K562 (cell line): ENCODE data around the gene RPUSD1. TPM values are rescaled to one million over a fixed set of nuclear protein-coding genes. Genes with fewer than 3 reads are reported as not detected.
A peak's percentile ranks its signal among the peaks of the same experiment; 100 is the strongest.

ENCODE experiments used
- BCOR ChIP-seq: fragments of 450-650 bp; IDR thresholded peaks from 2 replicates; pipeline ENCODE4 v1.6.1; 2016
- BRD9 ChIP-seq: fragments of 450-650 bp; IDR thresholded peaks from 2 replicates; pipeline ENCODE4 v1.6.1; 2018; ENCODE audit warnings: low read depth; ENCODE audit not compliant: partially characterized antibody
- CCAR2 ChIP-seq: fragments of 200-400 bp; formaldehyde crosslinking; IDR thresholded peaks from 2 replicates; pipeline ENCODE4 v1.6.1; 2017; ENCODE audit warnings: mild to moderate bottlenecking, low read depth, low read length
- CXXC5 ChIP-seq: fragments of 250-450 bp; sonication (Bioruptor Pico); IDR thresholded peaks from 2 replicates; pipeline ENCODE4 v1.8.0; 2022; ENCODE audit warnings: inconsistent platforms, mild to moderate bottlenecking, moderate library complexity
- DLX4 ChIP-seq: fragments of 250-450 bp; sonication (Bioruptor Pico); IDR thresholded peaks from 2 replicates; pipeline ENCODE4 v1.6.1; 2021; ENCODE audit warnings: mild to moderate bottlenecking
- HIVEP1 ChIP-seq: fragments of 250-450 bp; sonication (Bioruptor Pico); IDR thresholded peaks from 2 replicates; pipeline ENCODE4 v1.4.0; 2020; ENCODE audit warnings: mild to moderate bottlenecking
- IRF1 ChIP-seq: sonication (generic); formaldehyde crosslinking; IDR thresholded peaks from 2 replicates; pipeline ENCODE4 v1.8.0; 2022; ENCODE audit warnings: missing genetic modification reagents, mild to moderate bottlenecking, borderline replicate concordance
- JUN ChIP-seq, 2 experiments: sonication (generic) in 1 of 2; formaldehyde crosslinking in 1 of 2; IDR thresholded peaks; 2 replicates each; pipeline versions ENCODE4 v1.6.1 to v1.8.0; 2012 to 2022; ENCODE audit warnings: borderline replicate concordance in 2 of 2, mild to moderate bottlenecking in 2 of 2, improper control_type of control experiment in 1 of 2, low read depth in 1 of 2, low read length in 1 of 2, missing genetic modification reagents in 1 of 2
- ZFP91 ChIP-seq: sonication (generic); formaldehyde crosslinking; IDR thresholded peaks from 2 replicates; pipeline ENCODE4 v1.8.0; 2022; ENCODE audit warnings: mild to moderate bottlenecking, missing genetic modification reagents
- ZNF121 ChIP-seq: sonication (generic); formaldehyde crosslinking; conservative IDR thresholded peaks from 2 replicates; pipeline ENCODE4 v1.8.0; 2022; ENCODE audit warnings: missing genetic modification reagents
- ZNF407 ChIP-seq: fragments of 450-650 bp; IDR thresholded peaks from 2 replicates; pipeline ENCODE4 v1.6.1; 2016; ENCODE audit warnings: low read depth
- polyA plus RNA-seq, 8 experiments: library from polyadenylated mRNA; depleted of rRNA in 4 of 8; stranded (reverse) in 5 of 8; unstranded in 3 of 8; fragments of >200 nt; fragmentation: Nextera tagmentation in 2 of 8; fragmentation: Illumina TruSeq in 1 of 8; extraction: Ambion mirVana in 2 of 8; extraction: Trizol in 1 of 8; gene quantifications; 2 replicates each; pipeline versions ENCODE4 v1.2.1 to v1.2.3, GENCODE V29; 2011 to 2014; ENCODE audit warnings: inconsistent platforms in 1 of 8, missing spikeins in 1 of 8
- total RNA-seq, 7 experiments: library from RNA; depleted of rRNA in 6 of 7; stranded (reverse); fragments of >200 nt in 6 of 7; fragmentation: Illumina TruSeq in 2 of 7; extraction: Trizol in 2 of 7; gene quantifications; 2 replicates each; pipeline versions ENCODE4 v1.2.1 to v1.2.3, GENCODE V29; 2011 to 2021; ENCODE audit warnings: low replicate concordance in 1 of 7

RPUSD1 gene
- total and polyA plus RNA-seq, 9 of the 15 experiments (the other 6 are each of a cell fraction or from before 2014, with no cell fraction given): 0.45 to 56.6 (median 12.0) TPM

- no peak for TF ChIP-seq IRF1
- TF ChIP-seq JUN (IDR thresholded peaks at IDR 0.05; ENCODE audit: borderline replicate concordance, low read depth, low read length): no peak
- TF ChIP-seq JUN (CRISPR knock-in tag; IDR thresholded peaks at IDR 0.05; ENCODE audit: borderline replicate concordance): no peak
- TF ChIP-seq DLX4 (CRISPR knock-in tag): no peak
- TF ChIP-seq ZFP91 (CRISPR knock-in tag): no peak
- no peak for TF ChIP-seq ZNF407
- no peak for TF ChIP-seq BCOR
- no peak for TF ChIP-seq HIVEP1 (CRISPR knock-in tag)
- no peak for TF ChIP-seq BRD9
- TF ChIP-seq CXXC5 (CRISPR knock-in tag): peak; percentile 40
- no peak for TF ChIP-seq ZNF121 (CRISPR knock-in tag)
- no peak for TF ChIP-seq CCAR2
These were observed 2.3 kb downstream of the RPUSD1 start (continued) for GRCh38 chr16:785563-786535.
